Measurements from ENCODE around the gene PLA2G4B.

Gene PLA2G4B

DNA sequence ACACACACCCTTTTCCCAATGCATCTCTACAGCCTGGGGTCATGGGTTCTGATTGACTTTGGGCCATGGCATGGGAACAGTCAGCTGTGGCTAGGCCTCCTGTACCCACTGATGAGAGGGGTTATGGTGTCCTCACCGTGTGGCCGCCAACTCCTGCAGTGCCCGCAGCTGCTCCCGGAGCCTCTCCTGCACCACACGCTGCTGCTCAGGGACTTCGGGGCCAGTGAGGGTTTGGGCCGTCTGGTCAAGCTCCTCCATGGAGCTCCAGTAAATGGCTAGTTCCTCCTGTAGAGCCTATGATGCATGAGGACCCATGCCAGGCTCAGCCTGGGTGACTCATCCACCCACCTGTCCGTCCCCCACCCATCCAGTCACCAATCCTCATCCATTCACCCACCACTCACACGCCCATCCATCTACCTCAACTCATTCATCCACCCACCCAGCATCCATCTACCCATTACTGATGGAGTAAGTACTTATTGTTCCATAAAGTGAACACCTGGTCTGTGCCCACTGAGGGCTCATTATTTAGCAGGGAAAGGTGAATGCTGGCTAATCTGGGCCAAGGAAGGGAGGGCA is 33.6 kb downstream of the PLA2G4B start:
- DNase-seq: no peak

- no peak for DNase-seq
These were observed 35.1 kb downstream of the PLA2G4B start for GRCh38 chr15:41873711-41874110.

- DNase-seq: no peak
These were observed 36.1 kb downstream of the PLA2G4B start for GRCh38 chr15:41874736-41875135.

DNA sequence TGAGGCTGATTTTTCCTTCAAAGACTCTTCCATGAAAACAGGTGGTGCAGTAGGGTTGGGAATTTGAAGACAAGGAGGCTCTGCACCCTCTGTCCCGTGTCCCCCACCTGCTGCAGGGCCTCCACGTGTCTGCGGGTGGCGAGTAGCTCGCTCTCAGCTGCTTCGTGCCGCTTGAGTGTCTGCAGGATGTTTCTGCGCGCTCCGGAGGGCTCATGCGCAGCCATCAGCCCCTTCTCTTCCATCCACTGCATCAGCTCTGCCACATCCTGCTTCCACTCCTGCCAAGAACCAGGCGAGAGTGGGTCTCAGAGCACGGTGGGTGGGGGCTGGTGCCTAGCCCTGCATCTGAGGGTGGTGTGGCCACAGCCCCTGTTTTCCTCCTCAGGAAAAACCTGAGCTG is 37.4 kb downstream of the PLA2G4B start:
- DNase-seq: no peak

GRCh38 chr15:41876689-41877088 is 38.0 kb downstream of the PLA2G4B start:
- no peak for DNase-seq

- no peak for DNase-seq
These were observed 39.1 kb downstream of the PLA2G4B start for GRCh38 chr15:41877631-41878354.

DNA sequence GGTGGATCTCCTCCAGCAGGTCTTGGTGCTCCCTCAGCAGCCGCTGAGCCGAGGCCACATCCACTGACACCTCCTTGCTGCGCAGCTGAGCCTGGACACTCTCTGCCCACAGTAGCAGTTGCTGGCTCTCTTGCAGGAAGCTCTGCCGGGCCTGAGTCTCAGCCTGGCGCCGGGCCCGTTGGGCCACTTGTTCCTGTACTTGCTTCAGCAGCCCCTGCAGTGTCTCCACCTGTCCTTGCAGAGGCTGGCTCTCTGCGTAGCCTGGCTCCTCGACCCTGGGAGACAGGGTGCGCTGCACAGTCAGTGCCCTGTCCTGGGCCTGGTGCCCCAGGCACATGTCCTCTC is 39.7 kb downstream of the PLA2G4B start:
- no peak for DNase-seq

GRCh38 chr15:41879321-41879845 is 40.7 kb downstream of the PLA2G4B start:
- DNase-seq: no peak

DNA sequence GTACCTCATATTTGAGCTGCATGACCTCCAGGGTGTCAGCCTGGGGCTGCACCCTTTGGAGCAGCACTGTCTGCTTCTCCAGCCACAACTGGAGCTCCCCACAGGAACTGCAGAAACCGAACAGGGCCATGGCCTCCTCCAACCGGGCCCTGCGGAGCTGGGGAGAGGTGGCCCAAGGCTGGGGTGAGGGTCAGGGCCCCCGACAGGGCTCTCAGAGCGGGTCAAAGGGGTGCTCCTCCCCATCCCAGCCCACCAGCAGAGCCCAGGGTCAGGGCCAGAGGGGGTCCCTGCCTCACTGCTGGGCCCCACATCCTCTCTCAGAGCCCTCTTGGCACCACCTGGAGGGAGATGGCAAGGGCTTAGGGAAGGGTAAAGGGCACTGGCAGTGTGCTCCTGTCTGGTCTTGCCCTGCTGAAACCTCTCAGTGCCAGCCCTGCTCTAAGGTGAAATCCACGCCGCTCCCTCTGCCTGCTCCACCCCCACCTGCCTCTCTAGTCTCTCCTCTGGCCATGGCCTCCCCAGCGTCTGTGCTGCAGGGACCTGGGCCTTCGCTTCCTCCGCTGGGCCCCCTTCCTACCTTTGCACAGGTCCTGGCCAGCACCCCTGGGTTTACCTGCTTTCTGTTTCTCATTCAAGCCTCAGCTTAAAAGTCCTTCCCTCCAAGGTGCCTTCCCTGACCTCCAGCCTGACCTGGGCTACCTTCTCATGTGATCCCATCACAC is 41.7 kb downstream of the PLA2G4B start:
- DNase-seq: no peak

- DNase-seq: no peak
These were observed 42.4 kb downstream of the PLA2G4B start for GRCh38 chr15:41881086-41881485.

DNA sequence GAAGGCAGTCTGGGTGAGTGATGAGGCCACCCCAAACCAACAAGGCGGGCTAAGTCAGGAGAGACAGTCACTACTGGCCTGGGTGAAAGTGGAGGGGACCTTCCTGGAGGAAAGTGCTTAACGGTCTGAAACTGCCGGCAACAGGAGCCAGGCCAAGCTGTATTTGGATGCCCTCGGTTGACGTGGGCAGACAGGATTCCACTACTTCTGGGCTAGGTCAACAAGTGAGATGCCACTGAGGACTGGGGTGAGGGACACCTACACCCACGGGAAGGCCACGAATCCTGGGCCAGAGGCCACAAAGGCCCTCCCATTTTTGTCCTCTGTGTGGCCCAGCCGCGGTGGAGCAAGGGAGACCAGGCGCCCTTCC is 42.9 kb downstream of the PLA2G4B start:
- DNase-seq: no peak

DNA sequence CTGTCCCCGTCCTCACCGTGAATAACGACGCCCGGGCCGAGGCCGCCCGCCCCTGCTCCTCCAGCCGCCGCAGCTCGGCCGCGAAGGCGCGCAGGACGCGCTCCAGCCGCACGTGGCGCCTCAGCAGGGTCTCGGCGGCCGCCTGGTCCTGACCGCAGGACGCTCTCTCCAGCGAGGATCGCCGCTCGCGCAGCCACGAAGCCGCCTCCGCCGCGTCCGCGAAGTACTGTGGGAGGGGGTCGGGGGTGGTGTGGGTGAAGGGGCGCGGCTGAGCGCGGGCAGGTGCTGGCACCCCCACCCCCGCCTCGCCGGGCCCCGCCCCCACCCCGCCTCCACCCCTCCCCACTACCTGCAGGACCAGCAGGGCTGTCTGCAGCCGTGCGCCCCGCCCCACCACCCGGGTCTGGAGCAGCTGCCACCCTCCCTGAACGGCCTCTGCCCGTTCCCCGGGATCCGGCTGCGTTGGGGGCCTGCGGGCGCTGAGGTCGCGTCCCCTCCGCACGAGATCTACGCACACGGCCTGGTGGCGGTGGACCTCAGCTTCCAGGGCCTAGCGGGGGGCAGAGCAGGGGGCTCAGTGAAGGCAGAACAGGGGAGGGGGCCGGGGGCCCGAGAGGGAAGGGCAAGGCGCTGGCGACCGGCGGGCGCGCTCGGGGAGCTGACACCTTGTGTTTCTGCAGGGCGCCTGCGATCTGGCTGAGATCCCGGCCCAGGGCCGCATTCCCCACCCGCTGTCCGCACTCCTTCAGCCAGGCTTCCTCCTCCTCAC is 43.5 kb downstream of the PLA2G4B start:
- no peak for DNase-seq

DNA sequence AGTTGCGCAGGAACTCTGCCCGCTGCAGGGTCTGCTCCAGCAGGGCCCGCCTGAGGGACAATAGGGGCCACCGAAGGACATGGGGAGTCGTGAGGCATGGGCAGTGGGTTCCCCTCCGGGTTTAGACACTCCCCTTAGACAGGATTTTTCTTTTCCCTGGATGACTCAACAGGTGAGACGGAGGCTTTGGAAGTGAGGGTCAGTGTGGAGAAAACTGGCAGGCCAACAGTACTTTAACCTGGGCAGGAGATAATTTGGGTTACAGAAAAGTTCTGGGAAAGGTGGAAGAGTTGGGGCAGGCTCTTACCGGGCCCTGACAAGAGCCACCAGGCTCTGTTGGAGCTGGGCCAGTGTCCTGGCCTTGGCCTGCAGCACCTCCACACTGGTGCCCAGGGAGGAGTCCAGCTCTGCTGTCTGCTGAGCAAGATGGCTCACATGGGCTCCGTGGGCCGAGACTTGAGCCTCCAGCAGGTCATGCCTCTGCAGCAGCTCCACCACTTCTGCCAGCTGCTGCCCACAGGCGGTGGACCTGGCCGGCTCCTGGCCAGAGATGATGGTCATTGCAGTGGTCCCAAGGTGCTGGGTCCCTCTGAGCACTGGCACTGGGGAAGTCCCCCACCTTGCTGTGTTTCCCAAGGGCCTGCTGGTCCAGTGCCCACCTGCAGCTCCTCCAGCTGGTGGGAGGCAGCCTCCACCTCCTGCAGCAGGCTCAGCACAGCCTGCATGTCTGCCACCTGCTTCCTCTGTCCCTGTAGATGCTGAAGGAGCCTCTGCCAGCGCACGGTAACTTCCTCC is 44.2 kb downstream of the PLA2G4B start:
- DNase-seq: no peak

GRCh38 chr15:41883484-41883825 is 44.8 kb downstream of the PLA2G4B start:
- no peak for DNase-seq

DNA sequence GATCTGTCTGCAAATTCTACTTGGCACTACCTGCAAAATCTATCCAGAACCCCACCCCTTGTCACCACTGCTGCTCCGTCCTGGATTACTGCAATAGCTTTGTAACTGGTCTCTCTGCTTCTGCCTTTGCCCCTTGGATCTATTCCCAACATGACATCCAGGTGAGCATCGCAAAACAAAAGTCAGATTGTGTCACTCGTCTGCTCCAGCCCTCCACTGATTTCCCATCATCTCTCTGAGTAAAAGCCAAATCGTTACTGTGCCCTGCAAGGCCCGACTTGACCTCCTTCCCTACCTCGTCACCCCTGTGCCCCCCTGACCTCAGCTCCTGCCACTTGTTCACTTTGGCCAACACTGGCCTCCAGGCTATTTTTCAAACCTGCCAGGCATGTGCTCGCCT is 45.8 kb downstream of the PLA2G4B start:
- no peak for DNase-seq

DNA sequence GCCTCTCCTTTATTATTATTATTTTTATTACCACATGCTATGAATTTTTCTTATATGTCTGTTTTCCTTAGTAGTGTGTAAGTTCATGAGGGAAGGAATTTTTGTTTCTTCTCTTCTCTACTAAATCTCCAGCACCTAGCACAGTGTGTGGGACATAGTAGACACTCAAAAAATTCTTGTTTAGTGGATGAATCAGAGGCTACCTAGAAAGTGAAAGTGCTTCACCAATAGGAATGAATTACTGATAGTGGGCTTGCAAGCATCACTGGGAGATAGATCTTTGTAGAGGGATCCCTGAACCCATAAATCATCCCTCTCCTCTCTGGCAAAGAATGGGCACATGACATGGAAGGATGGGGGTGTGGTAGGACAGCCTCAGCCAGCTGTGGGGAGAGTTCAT is 46.7 kb downstream of the PLA2G4B start:
- DNase-seq: no peak

- DNase-seq: no peak
These were observed 47.2 kb downstream of the PLA2G4B start for GRCh38 chr15:41885841-41886240.

DNA sequence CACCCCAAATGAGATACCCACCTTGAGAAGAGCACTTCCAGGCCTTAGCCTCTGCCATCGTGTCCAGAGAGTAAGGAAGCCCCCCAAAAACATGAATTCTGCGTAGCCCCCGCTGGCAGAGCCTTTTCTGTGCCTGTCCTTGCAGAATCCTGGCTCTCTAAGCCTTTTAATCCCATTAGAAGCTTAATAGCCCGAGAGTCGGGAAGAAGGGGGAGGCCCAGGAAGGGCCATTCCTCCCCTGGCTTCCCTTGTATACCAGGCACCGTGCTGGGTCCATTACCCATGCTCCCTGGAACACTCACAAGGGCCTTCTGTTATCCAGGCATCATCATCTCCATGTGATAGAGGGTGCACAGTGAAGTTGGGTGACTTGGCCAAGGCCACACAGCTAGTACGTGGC is 48.1 kb downstream of the PLA2G4B start:
- DNase-seq: no peak

DNA sequence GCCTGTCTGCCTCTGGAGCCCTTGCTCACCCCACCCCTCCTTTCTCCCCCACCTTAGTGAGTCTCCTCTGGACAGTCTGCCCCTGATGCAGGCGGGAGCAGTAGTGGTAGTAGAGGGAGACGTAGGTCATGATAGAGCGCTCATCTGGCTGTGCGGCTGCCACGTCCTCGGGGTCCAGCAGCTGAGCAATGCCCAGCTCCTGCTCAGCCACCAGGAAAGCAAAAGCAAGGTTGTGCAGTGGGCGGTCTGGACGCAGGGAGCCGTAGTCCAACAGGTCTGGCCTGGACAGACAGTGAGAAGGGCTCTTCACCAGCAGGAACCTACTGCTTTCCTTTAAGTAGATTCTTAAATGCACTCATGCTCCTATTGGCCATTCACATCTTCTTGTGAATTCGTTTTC is 48.5 kb downstream of the PLA2G4B start:
- no peak for DNase-seq

DNA sequence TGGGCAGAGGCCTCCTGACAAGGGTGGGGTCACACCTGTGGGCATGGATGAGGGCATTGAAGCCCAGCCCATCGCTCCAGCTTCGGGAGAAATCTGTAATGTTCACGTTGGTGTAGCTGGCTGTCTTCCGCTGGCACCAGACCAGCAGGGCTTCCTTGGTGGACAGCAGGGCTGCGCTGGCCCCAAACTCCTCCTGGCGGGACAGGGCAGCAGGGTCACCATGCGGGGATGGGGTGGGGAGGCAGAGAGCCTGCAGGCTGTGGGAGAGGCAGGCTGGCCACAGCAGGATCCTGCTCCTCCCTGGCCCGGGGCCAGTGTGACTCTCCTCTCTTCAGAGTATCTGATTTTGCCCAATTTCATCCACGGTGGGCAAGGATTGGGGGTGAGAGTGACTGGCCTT is 49.2 kb downstream of the PLA2G4B start:
- DNase-seq: no peak

GRCh38 chr15:41888662-41889253 is 50.1 kb downstream of the PLA2G4B start:
- no peak for DNase-seq

- no peak for DNase-seq
These were observed 51.5 kb downstream of the PLA2G4B start for GRCh38 chr15:41890050-41890690.
